Mammary epithelial cell (primary cell): Measurements from ENCODE around the gene CFAP20DC.

Experiments
- EZH2 ChIP-seq: IDR thresholded peaks from 2 replicates; pipeline ENCODE4 v1.6.1; 2012; ENCODE audit warnings: low read length, inconsistent platforms, borderline replicate concordance
- TF ChIP-seq, protein P1 (sequence below), 2 donors: IDR thresholded peaks in 1 of 2; conservative IDR thresholded peaks in 1 of 2; 2 replicates each; pipeline ENCODE4 v1.5.1; 2011 to 2012; ENCODE audit warnings: inconsistent platforms in 2 of 2, low read length in 2 of 2, mild to moderate bottlenecking in 2 of 2, control low read depth in 1 of 2, low read depth in 1 of 2; ENCODE audit not compliant: insufficient read depth in 1 of 2; ENCODE audit errors: extremely low read depth in 1 of 2

DNA sequence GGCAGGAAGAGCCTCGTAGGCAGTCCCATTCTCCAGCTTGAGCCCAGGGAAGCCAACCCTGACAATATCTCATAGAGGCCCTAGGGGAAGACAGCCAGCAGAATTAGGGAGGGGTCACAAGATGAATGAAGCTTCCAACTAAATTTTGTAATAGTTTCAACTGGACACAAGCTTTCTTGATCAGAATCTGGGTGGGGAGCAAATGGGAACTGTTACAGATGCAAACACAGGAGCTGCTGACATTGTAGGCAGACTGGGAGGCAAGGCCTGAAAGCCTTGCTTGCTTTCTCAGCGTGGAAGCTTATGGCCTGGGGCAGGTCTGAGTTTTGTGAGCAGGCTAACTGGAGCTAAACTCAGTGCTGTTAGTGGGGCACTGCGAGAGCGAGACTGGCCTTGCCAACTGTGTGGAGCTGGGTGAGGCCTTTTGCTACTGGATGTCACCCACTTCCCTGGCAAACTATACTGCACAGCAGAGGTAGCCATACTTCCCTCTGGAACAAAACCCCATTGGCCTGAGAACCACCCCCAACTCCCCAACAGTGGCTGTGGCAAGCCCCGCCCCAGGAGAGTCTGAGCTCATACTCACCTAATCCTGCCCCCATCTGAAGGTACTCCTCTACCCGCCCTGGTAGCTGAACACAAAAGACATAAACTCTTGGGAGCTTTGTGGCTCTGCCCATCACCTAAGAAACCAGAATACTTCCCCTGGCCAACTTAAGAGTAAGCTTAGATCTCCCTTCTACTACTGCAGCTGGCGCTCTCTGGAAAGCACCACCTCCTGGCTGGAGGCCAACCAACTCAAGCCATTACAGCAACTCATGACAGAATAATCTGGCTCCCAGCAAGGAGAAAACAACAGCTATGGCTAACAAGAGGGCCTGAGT lies 42.9 kb downstream of the CFAP20DC start:
- no peak for TF ChIP-seq EZH2
- TF ChIP-seq, protein P1, sequence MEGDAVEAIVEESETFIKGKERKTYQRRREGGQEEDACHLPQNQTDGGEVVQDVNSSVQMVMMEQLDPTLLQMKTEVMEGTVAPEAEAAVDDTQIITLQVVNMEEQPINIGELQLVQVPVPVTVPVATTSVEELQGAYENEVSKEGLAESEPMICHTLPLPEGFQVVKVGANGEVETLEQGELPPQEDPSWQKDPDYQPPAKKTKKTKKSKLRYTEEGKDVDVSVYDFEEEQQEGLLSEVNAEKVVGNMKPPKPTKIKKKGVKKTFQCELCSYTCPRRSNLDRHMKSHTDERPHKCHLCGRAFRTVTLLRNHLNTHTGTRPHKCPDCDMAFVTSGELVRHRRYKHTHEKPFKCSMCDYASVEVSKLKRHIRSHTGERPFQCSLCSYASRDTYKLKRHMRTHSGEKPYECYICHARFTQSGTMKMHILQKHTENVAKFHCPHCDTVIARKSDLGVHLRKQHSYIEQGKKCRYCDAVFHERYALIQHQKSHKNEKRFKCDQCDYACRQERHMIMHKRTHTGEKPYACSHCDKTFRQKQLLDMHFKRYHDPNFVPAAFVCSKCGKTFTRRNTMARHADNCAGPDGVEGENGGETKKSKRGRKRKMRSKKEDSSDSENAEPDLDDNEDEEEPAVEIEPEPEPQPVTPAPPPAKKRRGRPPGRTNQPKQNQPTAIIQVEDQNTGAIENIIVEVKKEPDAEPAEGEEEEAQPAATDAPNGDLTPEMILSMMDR (conservative IDR thresholded peaks at IDR 0.05 in 1 of 2, IDR thresholded peaks at IDR 0.05 in 1 of 2; ENCODE audit: extremely low read depth in 1 of 2, insufficient read depth in 1 of 2, low read depth in 1 of 2, low read length in 2 of 2) = no peak
